CD4-positive, alpha-beta T cell treated with Interleukin-6 for 4 hours (primary cell): ENCODE results near the gene SIAH2.
A peak's percentile ranks its signal among the peaks of the same experiment; 100 is the strongest.
"Not testable (repeated sequence)": the region's sequence is repeated elsewhere in the genome, so short reads cannot be mapped to it uniquely, and the experiment has no call there.

Experiments
- DNase-seq: peaks from one replicate; pipeline ENCODE4 v3.0.0-alpha.2; 2020; ENCODE audit warnings: mixed read lengths

SIAH2 gene, protein sequence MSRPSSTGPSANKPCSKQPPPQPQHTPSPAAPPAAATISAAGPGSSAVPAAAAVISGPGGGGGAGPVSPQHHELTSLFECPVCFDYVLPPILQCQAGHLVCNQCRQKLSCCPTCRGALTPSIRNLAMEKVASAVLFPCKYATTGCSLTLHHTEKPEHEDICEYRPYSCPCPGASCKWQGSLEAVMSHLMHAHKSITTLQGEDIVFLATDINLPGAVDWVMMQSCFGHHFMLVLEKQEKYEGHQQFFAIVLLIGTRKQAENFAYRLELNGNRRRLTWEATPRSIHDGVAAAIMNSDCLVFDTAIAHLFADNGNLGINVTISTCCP

DNA sequence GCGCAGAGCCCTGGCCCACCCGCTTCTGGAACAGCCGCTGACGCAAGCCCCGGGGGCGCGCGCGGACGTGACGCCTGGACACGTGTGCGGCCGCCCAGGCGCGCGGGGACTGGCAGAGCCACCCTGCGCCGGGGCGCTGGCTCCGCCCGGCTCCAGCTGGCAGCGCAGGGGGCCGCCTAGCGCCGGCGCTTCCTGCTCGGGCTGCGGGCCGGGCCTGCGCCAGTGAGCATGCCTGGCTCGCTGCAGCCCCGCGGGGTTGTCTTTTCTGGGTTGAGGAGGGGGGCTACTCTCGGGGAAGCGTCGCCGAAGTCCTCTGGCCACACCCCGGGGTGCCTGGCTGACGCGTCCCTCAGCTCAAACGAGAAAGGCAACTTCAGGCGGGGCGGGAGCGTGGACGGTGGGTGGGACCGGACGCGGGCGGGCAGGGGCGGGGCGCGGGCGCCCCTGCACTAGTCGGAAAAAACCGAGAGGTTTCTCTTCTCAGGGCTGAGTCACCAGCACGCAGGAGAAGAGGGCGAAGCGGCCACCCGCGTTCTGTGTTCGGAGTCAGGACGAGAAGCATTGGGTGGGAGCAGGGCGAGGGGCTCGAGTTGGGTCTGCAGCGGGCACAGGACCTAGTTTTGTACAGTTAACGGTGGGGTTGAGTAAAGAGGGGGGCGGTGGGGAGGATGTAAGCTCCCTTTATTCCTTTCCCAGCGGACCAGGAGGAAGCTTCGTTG is at the start of gene SIAH2:
Gene SIAH2, minus strand, starts transcription at position 48 of the 719 bp plus-strand sequence. CDS start 320 bp downstream, outside the sequence.
- DNase-seq = peak; percentile 94

DNA sequence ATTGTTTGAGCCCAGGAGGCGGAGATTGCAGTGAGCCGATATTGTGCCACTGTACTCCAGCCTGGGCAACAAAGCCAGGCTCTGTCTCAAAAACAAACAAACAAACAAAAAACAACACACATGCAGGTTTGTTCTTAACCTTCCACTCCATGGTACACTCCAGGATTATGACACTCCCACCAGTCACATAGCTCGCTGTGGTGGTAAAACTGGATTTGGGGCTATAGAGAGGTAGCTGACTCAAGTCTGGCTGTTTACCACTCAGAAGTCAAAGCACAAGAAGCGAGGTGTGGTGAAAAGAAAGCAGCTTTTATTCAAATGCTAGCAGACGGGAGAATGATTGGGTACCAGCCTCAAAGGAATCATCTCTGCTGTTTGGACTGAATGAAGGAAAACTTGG is 49.0 kb upstream of the SIAH2 start:
- no peak for DNase-seq

DNA sequence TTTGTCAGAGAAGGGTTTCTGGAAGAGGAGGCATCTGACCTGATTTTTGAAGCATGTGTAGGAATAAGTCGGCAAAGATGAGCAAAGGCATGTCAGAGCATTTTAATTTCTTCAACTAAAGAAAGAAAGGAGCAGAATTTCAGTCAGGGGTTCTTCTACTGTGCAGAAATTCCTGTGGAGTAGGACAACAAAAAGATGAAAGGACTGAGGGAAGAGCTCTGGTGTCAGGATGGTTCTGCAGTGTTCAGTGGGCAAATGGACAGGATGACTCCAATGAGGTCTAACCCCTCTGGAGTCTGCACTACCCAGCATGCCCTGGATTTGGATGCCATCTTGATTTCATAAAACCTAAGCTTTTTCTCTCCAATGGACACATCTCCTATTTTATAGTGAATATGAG is 47.7 kb upstream of the SIAH2 start:
- DNase-seq = no peak

DNA sequence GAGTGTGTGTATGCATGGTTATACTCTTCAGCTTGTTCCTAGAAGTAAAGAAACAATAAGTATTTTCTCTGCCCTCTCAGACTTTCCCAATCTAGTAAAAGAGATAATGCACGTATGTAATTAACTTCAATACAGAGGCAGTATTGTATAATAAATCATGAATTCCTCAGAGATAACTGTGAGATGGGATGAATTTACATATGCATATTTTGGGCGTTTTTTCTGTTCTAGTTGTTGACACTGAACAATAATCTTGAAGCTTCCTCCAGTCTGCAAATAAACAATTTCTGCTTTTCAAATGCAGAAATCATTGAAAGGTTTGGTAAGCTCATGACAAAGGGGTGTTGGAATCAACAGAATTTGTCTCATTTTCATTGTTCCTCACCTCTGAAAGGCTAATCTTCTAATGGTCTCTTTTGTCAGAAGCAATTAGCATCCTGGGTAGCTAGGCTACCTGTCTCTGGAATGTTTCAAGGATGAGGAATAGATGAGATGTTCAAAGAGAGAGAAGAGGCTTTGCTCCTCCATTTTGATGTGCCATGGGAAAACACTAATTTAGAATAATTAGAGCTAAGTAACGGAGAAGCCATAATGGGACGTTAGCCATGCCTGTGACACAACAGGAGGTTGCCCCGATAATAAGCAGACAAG is 43.3 kb upstream of the SIAH2 start:
- DNase-seq = no peak

DNA sequence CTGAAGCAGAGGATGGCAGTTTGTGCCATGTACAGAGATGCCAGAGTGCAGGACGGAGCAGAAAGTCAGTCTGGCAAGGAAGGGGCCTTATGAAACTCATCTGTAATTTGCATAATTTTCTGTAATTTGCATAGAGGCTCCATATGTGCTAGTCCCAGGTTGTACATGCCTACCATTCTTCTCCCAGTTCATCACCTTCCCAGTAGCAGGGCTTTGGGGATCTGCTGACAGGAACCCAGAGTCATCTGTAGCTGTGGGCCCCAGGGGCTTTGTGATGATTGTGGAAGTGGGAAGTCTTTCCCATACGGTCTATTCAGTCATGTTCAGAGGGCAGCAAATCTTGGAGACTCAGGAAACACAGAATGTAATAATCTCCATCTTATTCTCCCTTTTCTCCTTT is 42.4 kb upstream of the SIAH2 start:
- DNase-seq = no peak

DNA sequence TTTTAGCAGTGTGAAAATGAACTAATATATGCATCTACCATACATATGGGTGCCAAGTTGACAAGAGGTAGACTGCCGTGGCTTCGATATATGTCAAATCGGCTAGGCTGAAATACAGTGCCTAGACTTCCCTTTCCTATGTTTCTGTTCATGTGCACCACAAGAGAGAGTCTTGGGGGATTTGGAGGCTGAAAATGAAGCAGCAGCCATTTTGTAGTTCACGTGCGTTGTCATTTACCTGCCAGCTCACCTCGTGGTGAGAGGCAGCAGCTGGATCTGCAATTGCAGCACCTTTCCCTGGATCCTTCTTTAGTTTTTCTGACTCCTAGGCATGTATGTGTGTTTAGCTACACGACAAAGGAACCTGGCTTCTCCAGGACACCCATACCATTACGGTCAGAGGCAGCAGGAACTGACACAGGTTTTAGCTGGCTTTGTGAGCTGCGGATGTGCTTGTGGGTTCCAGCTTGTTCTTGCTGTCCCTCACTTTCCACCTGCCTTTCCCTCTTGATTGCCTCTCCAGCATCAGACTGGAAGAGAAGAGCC is 40.5 kb upstream of the SIAH2 start:
- no peak for DNase-seq

DNA sequence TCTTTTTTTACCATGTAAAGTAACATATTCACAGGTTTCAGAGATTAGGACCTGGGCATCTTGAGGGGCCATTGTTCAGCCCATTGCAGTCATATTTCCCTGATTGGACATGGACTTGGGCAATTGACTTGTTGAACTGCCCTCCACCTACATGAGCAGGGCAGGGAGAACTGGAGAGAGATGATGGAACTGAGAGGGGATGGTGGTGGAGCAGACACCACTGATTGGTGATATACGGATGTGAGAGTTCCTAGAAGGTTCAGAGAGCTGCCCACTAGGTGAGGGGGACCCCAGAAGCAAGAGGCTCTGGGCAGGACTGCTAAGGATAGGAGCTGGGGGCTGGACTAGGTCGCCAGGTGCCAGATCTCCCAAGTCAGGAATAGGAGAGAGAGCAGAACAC is 37.8 kb upstream of the SIAH2 start:
- no peak for DNase-seq

DNA sequence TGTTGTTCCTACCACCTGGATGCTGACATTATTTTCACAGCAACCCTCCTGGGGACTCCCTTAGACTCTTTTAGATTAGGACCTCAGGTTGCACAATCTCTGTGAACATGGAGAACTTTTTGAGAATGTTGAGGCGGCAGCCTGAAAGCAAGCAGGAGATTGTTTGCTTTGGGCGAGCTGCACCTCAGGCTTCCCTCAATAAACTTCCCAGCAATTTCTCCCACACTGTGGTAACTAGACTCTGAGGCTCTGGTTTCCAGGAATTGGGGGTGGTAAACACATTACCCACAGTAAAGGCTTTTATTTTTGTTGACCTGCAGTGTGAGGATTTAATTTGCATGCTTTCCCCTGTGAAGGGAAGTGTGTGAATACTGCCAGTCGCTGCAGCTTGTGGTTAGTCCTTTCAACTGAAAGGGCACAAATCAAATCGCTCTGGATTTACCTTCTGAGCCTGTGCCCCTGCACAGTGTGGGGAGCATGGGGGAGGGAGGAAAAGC is 35.2 kb upstream of the SIAH2 start:
- no peak for DNase-seq

DNA sequence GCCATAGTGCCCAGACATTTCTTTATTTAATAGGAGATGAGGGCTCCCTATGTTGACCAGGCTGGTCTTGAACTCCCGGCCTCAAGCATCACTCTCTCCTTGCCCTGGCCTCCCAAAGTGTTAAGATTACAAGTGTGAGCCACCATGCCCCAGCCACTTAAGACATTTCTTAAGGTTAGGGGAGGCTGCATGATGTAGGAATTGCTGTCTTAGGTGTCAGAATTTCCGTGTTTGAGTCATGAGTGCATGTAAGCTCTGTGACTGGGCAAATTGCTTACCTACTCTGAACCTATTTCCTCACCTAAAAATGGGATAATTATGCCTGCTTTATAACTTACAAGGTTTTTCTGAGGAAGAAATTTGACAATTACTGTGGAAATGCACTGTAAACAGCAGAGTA is 34.2 kb upstream of the SIAH2 start:
- no peak for DNase-seq

DNA sequence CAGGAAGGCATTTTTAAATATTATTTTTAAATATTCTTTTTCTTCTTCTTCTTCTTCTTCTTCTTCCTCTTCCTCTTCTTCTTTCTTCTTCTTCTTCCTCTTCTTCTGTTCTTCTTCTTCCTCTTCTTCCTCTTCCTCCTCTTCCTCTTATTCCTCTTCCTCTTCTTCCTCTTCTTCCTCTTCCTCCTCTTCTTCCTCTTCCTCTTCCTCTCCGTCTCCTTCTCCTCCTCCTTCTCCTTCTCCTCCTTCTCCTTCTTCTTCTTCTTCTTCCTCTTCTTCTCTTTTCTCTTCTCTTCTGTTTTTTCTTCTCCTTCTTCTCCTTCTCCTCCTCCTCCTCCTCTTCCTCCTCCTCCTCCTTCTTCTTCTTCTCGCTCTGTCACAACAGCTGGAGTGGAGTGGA is 33.6 kb upstream of the SIAH2 start:
- DNase-seq = not testable (repeated sequence)

DNA sequence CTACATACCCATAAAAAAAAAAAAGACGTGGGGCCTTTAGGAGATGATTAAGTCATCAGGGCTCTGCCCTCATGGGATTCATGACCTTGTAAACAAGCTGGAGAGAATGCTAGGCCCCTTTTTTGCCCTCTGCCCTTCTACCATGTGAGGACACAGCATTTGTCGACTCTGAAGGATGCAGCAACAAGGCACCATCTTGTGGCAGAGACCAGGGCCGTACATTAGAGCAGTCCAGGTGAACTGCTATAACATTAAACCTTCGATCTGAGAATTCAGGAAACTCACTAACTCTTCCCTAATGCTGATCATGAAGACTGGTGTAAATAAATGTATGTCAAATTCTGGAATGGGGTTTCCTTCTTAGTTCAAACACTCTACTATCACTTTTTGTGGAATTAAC is 30.7 kb upstream of the SIAH2 start:
- no peak for DNase-seq

DNA sequence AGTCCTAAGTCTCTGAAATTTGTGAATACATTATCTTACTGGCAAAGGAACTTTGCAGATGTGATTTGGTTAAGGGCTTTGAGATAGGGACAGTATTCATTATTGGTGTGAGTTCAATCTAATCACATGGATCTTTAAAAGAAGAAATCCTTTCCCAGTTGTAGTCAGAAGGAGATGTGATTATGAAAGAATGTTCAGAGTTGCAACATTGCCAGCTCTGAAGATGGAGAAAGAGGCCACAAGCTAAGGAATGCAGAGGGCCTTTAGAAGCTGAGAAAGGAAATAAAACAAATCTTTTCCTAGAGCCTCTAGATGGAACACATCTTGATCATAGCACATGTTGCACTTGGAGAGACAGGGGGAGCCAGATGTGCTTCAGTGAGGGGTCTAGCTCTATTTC is 27.7 kb upstream of the SIAH2 start:
- no peak for DNase-seq

DNA sequence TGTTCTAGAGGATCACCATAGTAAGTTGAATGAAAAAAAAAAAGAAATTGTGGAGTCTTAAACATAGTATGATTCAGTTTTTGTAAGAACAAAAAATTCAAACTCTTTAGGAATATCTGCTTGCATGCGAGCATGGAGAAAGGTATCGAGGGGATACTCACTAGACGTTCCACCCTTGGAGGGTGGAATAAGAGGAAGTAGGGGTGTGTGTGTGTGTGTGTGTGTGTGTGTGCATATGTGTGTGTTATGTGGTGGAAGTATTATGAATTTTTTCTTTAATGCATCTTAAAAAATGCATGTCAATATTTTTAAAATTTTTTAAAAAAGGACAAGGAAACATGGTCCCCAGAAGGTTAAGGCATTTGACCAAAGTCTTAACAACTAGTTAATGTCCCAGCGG is 26.5 kb upstream of the SIAH2 start:
- no peak for DNase-seq

DNA sequence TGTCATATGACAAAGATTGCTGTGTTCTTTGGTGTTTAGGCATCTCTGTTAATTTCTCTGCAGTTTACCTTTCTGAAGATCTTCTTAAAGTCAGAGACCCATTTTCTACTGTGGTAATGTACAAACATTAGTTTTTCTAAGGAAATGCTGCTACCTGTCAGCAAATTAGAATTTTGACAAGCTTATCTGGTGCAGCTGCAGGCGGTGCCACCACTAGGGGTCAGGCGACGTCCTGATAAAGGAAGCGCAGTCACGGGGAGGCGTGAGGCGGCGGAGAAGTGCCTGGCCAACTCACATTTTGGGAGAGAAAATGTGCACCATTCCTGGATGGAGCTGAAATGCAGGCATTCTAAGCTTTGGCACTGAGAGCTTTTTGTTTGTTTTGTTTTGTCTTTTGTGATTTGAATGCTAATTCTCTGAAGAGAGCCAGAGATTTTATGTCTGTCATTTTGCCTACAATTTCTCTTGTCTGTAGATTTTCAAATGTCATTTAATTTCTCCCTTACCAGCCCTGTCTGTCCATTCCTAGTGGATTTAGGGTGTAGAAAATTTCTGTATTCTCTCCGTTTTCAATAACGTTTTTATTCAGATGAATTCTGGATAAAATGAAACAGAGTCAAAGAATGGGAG is 24.9 kb upstream of the SIAH2 start:
- peak; percentile 84 for DNase-seq

DNA sequence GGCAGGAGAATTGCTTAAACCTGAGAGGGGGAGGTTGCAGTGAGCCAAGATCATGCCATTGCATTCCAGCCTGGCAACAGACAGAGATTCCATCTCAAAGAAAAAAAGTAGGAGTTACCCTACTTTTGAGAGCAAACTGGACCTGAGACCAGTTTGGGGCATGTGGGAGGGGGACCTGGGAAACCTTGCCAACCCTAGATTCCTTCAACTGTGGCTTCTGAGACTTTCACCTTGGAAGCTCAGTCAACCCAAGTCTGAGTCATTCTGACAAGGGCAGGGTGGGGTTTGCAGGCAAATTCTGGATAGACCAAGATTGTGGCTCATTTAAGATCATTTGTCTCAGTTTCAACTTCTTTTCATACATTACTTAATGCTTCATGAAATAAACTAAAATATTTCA is 23.8 kb upstream of the SIAH2 start:
- DNase-seq = no peak

DNA sequence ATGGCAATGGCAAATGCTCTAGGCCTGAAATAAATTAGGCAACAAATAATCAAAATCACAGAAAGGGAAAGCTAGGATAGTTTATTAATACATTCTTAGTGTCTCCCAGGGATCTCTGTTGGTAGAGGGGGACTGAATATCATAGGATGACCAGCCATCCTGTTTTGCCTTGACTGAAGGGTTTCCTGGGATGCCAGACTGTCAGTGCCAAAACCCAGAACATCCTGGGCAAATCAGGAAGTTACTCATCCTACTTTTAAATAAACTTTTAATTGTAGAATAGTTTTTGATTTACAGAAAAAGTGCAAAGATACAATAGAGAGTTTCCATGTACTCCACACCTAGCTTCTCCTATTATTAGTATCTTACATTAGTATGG is 21.8 kb upstream of the SIAH2 start:
- DNase-seq = no peak

DNA sequence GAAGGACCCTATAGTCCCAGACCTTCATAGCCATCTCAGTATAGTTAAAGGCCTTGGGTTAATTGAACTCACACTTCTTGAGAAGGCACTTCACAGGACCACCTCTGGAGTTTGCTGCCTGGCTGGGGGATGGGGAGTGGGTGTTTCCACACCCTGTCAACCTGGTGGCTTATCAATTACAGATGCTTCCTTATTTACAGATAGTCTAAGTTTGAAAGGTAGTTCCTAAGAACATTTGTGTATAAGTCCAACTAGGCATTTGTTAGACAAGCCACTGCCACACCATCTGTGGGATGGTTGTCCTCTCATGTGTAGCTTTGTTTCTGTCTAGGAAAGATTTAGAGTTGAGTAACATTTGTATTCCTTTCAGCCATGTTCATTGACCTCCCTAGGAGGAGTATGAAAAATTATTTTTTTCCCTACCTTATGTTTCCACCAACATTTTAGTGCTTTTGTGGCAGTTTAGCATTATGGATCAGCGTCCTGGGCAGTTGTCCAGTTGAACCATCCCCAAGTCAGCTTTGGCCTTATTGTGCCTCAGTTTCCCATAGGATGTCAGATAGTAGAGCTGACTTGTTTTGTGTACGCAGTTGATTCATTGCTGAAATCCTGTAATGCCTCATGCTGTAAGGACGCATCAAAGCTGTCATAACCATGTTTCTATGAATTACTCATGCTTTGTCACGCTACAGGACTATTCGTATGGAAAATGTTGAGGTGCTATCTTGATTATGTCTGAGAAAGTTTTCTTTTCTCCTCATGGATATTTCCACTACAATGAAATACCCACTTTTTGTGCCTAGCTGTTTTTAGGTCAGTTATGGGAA is 21.2 kb upstream of the SIAH2 start:
- DNase-seq = no peak

DNA sequence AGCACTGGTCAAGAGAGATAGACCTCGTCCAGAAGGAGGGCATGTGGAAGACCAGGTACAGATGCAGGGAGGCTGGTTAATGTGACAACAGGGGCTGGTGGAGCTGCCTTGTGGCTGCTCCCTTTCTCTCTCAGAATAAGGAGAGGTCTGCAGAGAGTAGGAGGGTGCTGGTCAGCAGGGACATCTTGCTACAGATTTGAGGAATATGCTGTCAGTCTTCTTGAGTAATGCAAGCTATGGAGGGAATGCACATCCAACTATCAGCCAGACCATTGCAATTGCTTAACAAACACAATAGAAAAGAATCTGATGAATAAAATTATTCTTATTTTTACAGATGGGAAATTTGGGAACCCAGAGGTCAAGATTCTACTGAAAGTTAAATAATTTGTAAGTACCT is 20.3 kb upstream of the SIAH2 start:
- no peak for DNase-seq

DNA sequence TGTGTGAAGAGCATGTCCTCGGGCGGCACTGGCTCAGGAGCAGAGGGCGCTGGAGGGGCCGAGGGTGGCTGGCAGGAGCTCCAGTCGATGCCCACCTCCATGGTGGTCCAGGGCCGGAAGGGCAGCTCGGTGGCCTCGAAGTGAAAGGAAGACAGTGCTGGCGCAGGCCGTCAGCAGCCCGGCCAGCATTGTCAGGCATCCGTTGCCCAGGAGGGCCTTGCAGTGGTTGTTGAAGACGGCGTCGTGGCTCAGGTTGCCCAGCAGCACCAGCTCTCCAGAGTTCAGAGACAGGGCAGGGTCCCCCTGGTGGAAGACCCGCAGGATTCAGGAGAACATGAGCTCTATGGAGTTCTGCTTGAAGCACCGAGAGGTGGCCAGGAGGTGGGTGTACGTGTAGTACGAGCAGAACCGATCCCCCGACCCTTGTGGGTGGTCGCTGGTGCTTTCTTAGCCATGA is 16.5 kb upstream of the SIAH2 start:
- no peak for DNase-seq

DNA sequence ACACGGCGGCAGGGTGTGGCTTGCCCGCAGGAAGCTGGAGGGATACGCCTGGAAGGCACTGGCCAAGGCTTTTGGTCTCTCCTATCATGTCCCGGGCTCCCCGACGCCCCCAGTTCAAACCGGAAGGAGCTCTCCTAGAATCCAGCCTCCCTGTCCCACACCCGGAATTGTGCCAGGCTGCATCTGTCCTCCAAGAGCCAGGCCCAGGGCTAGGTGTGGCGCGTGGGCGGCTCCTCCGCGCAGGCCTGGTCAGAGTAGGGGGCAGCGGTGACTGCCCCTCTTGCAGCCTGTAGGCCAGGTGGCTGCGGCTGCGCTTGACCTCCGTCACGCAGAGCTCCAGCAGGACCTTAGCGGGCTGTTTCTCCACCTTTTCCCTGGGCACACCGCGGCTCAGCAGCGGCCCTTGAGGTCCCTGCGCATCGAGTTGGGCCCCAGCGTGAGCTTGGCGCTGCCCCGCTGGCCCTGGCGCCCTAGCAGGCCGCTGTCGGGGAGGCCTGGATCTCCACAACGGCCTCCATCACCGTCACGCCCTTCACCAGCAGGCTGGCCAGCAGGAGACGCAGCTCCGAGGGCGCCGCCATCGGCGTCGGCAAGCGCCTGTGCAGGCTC is 15.9 kb upstream of the SIAH2 start:
- no peak for DNase-seq

DNA sequence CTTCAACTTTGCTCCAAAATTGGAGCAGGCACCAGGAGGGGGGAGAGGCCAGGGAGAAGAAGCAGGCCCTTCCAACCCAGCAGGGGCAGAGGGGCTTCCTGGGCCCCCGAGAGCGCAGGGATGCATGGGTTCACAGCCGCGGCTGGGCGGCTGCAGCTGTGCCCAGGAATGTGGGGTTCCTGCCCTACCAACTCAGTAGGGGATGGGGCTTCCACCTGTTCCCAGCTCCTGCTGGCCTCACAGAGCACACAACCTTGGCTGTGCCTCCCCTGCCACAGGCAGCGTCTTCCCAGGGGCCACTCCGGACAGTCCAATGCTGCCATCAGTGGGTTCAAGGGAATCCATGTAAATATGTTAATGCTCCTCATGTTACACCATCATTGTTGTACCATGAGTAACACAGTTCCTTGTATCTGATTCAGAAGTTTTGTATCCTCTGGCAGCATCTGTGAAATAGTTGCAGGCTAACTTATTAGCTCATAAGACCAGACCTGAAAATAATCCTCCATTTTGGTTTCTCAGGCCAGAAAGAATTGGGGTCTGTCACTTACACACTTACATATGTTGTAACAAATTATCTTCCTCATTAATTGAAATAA is 12.1 kb upstream of the SIAH2 start:
- DNase-seq = no peak
